Measurements from ENCODE around the gene FGF4.

DNA sequence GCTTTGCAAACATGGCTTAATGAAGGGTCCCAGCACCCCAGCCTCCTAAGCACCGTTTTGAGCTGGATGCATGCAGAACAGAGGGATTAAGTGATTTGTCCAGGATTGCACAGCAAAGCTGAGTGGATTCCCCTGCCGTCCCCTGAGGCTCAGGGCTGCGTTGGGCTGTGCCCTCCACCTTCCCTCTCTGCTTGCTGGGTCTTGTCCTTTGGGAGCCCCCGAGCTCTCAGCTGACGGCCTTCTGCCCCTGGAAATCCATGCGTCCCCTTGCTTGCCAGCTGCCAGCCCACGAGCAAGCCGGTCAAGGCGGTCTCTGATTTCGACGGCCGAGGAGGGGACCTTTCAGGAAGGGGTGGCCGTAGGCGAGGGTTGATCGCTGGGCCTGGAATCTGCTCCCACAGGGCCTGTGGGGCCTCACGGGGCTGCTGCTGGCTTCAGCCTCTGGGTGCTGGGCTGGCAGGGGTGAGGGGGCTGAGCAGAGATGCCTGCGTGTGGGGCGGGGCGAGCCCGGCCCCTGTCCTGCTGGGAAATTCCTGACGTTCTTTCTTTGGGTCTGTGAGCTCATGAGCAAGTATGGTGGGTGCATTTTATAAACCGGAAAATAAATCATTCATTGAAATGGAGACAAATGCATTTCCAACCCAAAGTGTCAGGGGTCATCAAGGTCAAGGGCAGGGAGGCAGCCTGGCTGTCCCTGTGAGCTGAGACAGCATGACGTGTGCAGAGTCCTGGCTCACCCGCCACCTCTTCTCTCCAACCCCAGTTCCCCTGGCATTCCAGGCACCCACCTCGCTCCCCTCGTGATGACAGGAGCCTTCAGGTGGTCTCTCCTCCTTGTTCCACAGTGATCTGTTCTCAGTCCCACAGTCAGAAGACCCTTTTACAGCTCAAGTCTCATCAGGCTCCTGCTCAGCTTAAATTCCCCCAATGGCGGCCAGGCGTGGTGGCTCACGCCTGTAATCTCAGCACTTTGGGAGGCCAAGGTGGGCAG lies 28.1 kb downstream of the FGF4 start:
- TF ChIP-seq CTCF (IDR thresholded peaks at IDR 0.05; ENCODE audit: extremely low read depth in 1 of 2, insufficient read depth in 1 of 2, low read depth in 1 of 2, low read length in 2 of 2) = no peak
- TF ChIP-seq POLR2A (IDR thresholded peaks at IDR 0.05; ENCODE audit: low read depth, low read length) = no peak

Measured in endothelial cell of umbilical vein (primary cell).